HG03159 (cell line): ENCODE data around the gene SLC6A19.

ENCODE experiments used
- ATAC-seq: cut with Tn5 transposase; IDR thresholded peaks from one replicate; pipeline ENCODE4 v1.9.1; 2021; ENCODE audit warnings: mild to moderate bottlenecking, moderate library complexity; ENCODE audit not compliant: unreplicated experiment

The SLC6A19 gene

DNA sequence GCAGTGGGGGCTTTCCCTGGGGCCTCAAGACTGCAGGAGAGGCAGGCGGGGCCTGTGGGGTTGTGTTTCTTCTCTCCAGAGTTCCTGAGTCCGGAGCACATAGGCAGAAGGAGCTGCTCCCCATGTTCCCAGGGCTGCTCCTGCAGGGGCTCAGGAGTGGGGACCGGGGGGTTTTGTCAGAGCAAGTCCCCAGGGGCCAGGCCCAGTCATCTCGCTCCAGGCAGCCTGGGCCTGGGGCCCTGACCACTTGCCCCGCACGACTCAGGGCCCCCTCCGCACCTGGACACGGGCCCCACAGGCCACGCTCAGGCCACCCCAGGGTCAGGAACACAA, 22.0 kb upstream of the SLC6A19 start:
- no peak for ATAC-seq

DNA sequence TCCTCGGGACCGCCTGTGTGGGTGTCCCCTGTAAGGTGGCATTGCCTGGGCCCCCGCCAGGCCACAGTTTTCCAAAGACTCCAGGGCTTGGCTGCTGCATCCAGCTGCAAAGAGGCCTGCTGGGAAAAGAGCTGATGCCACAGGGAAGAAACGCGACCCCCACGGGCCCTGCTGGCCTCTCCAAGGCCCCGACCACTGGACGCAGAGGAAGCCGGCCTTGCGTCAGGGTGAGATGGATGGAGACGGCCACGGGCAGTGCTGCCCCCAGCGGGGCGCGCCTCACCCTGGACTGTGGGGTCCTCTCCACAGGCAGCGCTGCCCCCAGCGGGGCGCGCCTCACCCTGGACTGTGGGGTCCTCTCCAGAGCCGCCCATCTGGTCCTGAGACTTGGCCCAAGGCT, 21.3 kb upstream of the SLC6A19 start:
- ATAC-seq: no peak

DNA sequence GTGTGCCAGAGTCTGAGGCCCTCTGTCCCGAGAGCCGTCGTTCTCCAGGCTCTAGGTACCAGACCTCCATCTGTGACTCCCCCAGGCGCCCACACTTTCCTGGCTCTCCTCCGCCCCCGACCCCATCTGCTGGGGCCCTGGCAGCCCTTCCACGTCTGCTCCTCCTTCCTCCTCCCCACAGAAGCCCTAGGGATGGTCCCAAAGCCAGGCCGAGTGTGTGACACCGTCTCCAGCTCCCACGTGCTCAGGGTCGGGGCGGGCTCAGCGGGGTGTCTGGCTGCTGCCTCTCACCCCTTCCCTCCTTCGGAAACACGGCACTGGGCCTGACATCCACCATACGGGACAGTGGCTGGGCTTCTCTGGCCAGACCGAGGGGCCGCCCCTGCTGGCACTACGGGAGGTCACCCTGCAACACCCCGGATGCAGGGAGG, 20.5 kb upstream of the SLC6A19 start:
- no peak for ATAC-seq

DNA sequence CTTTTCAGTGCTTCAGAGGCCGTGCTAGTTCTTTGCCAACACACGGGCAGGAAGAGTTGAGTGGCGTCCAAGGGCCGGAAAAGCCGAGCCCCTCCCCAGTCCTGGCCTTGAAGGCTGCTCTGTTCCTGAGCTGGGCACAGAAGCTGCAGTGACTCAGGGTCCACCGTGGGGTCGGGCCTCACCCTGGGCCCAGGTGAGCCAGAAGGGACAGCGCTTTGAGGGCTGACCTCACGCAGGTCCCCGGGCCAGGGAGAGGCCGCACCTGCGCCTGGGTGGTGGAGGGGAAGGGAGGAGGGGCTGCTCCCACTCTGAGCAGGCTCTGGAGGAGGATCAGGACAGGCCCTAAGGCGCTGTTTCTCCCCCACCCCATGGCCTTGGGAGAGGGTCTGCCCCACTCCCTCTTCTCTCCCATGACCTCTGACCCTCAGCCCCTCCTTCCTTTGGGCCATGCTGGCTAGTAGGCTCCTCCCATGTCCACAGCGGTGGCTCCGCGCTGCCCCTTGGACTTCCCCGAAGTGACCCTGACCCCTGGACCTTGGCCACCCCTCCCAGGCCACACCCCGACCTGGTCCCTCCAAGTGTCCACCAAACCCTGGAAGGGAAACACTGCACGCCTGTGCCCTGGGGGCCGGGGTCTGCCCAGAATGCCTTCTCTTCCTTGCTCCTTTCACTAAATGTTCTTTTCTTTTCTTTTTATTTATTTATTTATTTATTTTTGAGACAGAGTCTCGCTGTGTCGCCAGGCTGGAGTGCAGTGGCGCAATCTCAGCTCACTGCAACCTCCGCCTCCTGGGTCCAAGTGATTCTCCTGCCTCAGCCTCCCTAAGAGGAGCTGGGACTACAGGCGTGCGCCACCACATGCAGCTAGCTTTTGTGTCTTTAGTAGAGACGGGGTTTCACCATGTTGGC, 19.7 kb upstream of the SLC6A19 start:
- ATAC-seq: no peak

DNA sequence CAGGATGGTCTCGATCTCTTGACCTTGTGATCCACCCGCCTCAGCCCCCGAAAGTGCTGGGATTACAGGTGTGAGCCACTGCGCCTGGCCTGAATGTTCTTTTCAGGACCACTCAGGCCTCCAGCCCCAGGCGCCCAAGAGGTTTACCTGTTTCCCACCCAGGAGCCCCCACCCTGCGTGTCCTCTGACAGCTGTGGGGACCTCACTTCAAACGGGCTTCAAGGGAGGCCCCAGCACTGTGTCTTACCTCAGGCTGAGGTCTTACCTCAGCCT, 19.1 kb upstream of the SLC6A19 start:
- ATAC-seq: no peak

DNA sequence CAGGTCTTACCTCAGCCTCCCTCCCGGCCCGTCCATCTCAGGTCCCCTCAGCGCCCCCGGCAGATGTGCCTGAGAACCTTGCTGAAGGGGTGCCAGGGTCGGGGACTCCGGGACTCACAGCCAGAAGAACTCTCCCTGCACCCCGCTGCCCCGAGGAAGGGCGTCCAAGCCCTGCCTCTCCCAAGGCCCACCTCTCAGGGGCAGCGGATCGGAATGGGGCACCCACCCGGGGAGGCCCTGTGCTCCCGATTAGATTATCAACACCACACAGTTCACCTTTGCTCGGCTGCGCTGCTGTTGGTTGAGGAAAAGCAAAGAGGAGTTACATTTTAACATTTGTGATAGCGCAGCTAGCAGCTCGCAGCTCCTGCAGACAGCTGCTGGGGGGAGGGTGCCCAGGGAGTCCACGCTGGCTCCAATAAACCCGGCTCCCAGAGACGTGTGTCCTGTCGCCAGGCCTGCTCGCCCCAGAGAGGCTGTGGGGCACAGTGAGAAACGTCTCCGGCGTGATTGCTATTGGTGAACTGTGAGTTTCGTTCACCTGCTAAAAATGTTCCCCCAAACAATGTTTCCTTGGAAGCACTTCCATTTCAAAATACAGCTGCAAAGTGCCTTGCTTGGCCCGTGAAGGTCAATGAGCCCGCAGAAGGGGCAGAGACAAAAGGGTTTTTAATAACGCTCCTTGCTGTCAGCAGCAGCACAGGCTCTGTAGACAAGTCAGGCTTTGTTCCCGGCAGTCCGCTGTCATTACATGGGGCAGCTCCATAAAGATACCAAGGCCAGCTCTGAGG, 18.6 kb upstream of the SLC6A19 start:
- no peak for ATAC-seq

DNA sequence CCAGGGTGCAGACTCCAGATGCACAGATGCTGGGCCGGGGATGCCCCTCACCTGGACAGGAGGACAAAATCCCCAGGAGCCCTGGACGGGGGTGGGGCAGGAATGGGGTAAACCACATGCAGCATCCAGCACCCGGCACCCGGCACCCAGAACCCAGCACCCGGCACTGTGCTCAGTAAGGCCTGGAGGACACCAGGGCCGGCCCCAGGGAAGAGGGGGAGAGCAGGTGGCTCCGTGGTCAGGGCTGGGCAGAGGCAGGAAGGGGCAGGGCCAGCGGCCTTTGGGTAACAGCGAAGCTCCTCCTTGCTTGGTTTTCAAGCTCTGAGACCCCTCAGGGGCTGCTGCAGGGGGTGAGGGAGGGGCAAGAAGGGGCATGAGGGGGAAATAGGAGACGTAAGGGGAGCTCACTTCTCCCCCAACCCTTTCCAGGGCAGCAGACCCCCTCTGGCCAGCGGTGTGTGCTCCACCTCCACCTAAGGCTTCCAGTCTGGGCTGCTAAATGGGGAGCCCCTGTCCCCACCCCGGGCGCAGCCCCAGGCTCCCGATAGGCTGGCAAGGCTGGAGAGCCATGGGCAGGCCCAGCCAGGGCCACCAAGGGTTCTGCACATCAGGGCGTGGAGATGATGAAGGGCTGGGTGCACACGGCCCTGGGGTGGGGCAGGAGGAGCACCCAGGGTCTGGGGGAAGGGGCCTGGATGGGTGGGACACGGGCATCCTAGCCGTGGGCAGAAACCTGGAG, 17.8 kb upstream of the SLC6A19 start:
- ATAC-seq: no peak

DNA sequence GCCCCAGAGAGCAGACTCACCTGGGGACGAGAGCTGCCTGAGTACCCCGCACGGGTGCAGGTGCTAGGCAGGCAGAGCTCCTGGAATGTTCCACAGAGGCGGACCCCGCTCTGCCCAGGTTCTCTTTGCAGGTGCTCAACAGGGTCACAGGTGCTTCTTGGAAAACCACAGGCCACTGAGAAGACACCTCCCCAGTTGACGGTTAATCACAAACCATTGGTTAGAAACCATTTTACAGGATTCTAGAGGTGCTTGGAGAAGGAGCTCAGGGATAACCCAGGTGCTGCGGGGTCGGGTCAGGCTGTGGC, 17.3 kb upstream of the SLC6A19 start:
- no peak for ATAC-seq

DNA sequence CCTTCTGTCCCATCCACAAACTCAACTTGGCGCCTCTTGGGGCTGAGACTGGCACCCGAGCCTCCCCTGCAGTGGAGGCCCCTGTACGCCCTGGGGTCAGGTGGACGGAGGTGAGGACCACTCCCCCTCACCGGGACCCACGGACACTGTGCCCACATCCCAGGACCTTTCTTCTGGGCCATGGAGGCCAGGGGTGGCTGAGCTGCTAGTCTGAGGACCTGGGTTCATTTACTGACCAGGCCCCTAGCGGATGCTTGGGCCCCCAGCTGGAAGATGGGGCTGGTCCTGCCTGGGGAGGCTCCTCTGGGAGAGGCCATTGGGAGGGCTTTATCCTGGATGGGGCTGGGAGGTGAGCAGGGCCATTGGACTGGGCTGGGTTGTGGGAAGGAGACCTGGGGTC, 16.9 kb upstream of the SLC6A19 start:
- ATAC-seq: no peak

DNA sequence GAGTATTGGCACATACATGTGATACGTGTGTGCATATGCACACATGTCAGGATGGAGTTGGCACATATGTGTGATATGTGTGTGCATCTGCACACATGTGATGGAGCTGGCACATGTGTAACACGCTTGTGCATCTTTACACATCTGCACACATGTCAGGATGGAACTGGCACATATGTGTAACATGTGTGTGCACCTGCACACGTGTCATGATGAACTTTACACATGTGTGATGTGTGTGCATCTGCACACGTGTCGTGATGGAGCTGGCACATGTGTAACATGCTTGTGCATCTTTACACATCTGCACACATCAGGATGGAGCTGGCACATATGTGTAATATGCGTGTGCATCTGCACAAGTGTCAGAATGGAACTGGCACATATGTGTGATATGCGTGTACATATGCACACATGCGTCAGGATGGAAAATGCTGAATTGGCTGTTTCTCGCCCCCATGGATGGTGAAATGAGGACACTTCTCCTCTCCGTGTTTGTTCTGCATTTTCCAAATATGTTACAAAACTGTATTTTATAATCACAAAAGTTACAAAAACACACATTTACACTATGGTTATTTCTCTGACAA, 16.3 kb upstream of the SLC6A19 start:
- ATAC-seq: no peak

DNA sequence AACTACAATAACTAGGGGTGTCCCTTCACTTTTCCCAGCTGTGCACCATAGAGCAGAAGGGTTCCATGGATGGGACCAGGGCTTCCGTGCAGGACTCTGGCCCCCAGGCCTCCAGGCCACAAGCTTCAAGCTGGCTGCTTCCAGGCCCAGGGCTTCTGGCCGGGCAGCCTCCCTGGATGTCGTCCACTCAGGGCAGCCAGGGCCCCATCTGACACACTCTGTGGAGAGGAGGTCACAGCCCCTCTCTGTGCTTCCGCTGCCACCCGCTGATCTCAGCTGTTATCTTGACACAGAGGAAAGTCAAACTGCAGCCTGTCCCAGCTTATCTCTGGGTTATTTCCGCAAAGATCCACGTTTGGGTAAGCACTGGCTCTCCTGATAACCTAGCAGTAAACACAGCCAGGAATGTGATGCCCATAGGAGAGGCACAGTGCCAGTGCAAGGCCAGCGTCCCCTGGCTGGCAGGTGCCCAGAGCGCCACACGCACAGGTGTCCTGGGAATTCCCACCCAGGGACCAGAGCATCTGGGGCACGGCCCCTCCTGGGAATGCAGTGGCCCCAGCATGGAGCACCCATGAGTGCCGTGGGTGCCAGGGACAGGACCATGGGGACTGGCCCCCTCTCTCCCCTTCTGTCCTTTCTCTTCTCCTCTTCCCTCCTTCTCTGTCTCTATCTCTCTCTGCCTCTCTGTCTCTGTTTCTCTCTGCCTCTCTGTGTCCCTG, 15.6 kb upstream of the SLC6A19 start:
- no peak for ATAC-seq

DNA sequence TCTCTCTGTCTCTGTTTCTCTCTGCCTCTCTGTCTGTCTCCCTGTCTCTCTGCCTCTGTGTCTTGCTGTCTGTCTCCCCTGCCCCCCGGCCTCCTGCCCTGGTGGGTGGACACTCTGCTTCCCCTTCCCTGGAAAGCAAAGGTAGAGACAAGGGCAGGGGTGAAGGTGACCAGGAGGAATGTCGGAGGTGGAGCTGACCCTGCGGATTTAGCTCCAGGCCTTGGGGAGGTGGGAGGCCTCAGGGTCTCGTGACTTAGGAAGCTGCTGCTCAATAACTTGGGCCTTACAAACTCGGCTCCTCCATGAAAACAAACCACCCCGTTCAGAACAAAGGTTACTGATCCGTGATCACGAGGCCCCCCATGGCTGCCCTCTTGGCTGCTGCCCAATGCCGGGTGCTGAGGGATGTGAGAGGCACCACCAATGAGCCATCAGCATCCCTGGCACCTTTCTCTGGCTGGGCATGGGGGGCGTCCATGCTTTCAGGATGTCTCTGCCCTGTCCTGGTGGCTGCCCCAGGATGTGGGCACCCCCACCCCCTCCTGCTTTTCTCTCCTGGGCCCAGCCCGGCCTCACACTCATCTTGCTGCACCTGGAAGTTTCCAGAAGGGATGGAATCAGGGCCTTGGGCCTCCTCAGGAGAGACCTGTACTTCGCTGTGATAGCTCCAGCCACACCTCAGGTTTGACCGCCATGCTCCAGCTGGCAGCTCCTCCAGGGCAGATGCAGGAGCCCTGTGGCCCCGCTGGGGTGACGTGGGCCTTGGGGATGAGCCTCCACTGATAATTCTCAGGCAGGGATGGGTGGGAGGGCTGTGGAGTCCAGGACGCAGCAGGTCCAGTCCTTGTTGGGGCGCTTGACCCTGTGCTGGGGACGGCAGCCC, 14.8 kb upstream of the SLC6A19 start:
- ATAC-seq: no peak

DNA sequence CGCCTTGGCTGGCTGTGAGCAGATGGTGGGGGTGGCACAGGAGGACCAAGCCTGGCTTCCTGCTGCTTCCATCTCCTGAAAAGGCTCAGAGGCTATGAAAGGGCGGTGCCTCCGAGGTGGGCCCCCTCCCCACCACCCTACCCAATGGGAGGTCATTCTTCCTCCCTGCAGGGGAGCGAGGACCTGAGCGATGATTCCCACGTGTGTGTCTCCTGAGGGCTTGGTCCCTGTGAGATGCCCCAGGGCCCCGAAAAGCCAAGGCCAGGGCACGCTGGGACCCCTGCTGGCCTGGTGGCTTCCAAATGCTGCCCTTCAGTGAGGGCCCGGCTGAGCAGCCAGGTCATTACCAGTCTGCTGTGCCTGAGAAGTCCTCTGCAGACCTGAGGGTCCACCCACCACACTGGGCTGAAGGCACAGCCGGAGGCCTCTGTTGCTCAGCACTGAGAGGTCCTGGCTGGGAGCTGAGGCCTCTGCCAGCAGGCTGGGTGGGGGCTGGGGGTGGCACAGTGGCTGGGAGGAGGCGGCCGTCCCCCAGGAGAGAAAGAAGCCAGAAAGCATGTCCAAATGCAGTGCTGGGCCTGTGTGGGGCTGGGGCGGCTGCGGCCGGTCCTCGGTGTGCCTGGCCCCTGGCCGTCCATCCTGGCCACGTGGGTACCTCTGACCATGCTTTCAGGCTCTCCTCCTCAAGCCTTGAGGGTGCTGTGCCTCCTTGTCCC, 14.0 kb upstream of the SLC6A19 start:
- no peak for ATAC-seq

DNA sequence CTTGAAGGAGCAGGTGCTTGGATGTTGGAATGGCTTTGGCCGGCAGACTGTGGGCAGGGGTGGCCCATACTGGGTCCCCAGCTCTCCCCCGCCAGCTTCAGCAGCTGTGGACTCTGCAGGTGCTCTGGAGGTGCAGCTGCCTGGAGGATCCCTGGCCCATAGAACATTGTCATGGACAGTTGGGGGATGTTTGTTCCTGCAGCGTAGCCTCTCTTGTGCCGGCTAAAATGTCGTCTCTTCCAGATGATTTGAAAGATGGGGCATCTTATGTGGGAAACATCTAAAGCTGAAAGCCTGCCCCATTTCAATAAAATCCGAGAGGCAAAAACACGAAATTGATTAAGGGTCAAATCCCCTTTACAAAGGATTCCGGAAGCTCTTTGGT, 13.5 kb upstream of the SLC6A19 start:
- ATAC-seq: no peak

DNA sequence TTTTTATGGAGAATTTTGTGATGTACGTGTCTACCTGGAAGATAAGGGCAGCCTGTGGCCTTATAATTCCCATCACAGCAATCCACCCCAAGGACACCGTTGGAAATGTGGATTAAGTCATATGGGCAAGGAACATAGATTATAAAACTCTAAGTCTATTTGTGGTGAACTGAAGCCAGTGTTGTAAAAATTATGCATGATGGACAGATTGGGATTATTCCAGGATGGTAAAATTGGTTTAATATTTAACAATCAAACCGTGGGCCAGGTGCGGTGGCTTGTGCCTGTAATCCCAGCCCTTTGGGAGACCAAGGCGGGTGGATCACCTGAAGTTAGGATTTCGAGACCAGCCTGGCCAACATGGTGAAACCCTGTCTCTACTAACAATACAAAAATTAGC, 12.9 kb upstream of the SLC6A19 start:
- ATAC-seq: no peak

DNA sequence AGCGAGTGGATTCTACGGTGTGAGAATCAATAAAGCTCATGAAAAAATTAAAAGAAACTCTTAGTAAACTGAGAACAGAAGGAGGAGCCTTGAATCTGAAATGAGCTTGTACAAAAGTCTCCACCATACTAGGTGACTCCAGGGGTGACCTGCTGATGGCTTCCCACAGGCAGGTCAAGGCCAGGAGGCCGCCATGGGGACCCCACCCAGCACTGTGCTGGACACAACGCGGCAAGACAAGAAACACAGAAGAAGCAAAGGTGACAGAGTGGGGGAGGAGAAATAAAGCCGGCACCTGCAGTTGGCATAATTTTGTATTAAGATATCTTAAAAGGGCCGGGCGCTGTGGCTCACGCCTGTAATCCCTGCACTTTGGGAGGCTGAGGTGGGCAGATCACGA, 12.1 kb upstream of the SLC6A19 start:
- ATAC-seq: no peak

DNA sequence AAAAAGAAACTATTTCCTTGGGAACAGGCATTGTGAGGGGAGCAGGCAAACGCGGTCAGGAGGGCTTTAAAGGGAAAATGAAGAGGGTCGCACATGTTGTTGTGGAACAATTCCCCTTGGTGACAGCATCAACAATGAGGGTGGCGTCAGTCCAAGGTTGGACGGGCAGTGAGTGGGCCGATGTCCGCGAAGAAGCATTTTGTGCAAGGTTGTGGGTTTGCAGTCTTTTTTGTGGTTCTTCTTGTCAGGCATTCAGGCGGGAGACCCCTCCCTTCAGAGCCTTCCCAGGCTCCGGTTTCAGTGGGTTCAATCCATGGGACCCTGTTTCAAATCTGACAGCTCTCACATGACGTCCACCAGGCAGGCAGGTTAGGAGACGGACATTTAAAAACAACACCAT, 11.1 kb upstream of the SLC6A19 start:
- no peak for ATAC-seq

DNA sequence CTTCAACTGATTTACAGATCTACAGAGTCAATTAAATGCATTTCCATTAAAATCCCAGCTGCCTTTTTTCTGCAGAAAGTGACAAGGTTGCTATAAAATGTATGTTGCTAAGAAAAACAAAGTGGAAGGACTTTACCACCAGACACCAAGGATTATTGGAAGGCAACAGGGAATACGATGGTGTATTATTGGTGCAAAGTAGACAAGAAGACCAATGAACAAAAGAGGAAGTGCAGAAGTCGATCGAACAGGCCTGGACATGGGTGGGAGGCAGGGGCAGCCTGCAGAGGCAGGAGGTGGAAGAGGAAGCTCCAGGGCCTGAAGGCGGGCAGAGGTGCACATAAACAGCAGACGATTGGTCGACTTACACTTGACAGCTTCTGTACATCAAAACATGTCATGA, 10.6 kb upstream of the SLC6A19 start:
- ATAC-seq: no peak

DNA sequence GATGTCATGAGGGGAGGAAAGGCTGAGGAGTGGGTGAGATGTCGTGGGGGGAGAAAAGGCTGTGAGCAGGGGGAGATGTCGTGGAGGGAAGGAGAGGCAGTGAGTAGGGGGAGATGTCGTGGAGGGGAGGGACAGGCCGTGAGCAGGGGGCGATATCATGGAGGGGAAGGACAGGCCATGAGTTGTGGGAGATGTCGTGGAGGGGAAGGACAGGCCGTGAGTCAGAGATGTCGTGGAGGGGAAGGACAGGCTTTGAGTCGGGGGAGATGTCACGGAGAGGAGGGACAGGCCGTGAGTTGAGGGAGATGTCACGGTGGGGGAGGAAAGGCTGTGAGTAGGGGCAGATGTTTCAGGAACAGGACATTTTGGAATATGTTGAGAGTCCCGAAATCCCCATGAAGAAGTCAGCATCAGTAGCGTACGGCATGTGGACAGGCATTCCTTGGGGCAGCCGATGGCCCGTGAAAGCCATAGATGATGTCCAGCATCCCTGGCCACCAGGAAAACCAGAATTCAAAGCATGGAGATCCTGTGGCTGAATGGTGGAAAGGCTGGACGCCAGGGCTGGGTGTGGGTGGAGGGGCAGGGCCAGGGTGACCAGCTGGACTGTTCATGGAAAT, 8.3 kb upstream of the SLC6A19 start:
- no peak for ATAC-seq
